GM12801 (cell line): ENCODE measurements around the gene TEX51.

Experiments used
- TF ChIP-seq, protein P1 (sequence below): IDR thresholded peaks from one replicate; pipeline ENCODE4 v1.5.1; 2011; ENCODE audit warnings: control low read depth; ENCODE audit not compliant: insufficient read length; ENCODE audit errors: extremely low read depth

The TEX51 gene

DNA sequence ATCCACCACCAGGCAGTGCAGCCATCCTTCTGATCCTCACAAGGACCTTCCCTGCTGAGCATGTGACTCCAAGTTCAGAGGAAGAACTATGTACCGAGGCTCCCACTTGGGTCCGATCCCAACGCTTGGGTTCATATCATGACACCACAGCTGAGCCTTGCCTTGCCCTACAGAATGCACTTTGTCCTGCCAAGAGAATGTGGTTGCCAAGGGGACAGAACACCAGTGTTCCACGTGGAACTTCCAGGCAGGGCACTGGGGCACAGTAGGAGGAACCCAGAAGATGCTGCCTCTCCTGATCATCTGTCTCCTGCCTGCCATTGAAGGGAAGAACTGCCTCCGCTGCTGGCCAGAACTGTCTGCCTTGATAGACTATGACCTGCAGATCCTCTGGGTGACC lies at the start of gene TEX51:
Gene TEX51 (plus strand): TSS at position 255 of the 400 bp plus-strand sequence. CDS start 29 bp downstream, at position 284.
- TF ChIP-seq, protein P1, sequence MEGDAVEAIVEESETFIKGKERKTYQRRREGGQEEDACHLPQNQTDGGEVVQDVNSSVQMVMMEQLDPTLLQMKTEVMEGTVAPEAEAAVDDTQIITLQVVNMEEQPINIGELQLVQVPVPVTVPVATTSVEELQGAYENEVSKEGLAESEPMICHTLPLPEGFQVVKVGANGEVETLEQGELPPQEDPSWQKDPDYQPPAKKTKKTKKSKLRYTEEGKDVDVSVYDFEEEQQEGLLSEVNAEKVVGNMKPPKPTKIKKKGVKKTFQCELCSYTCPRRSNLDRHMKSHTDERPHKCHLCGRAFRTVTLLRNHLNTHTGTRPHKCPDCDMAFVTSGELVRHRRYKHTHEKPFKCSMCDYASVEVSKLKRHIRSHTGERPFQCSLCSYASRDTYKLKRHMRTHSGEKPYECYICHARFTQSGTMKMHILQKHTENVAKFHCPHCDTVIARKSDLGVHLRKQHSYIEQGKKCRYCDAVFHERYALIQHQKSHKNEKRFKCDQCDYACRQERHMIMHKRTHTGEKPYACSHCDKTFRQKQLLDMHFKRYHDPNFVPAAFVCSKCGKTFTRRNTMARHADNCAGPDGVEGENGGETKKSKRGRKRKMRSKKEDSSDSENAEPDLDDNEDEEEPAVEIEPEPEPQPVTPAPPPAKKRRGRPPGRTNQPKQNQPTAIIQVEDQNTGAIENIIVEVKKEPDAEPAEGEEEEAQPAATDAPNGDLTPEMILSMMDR, result no peak

GRCh38 chr2:126849054-126849453 lies 49.6 kb upstream of the TEX51 start:
- TF ChIP-seq, protein P1, result no peak

DNA sequence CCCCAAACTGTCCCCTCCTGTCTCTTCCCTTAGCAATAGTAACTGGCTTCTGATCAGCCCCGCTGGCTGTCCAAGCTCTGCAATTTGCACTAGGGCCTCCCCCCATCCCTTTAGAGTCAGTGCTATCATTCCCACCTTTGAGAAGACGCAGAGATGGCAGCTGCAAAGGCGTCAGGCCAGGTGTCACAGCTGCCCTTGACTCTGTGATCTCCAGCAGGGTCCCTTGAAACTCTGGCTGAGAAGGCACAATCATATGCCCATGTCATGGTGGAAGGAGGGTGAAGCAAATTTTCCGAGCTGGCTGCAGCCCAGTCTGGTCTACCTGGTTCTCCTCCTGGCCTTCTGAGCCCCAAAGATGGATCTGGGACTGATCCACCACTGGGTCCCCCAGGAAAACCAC lies 49.2 kb upstream of the TEX51 start:
- TF ChIP-seq, protein P1, result no peak

DNA sequence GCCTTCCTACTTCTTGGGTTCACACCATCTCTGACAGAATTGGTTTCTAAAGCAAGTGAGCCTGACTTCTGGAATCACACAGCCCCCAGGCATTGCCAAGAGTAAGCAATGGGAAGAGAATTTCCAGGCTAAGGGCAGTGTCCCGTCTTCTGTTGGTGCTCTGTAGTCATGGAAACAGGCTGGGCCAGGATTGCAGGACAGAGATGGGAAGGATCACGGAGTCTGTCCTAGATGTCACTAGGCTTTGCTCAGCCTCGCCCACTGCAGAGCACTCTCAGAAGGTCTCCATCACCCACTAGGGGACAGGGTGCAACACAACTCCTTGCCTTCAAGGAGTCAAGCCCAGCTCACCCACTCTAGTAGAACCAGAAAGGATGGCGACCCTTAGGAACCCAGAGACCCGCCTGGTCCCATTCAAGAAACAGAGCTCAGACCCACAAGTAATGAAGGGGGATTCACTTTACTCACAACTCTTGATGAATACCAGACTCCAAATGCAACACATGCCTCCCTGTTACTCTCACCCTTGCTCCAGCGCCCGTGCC lies 48.6 kb upstream of the TEX51 start:
- TF ChIP-seq, protein P1, result no peak

GRCh38 chr2:126850940-126851339 lies 47.8 kb upstream of the TEX51 start:
- TF ChIP-seq, protein P1, result no peak

DNA sequence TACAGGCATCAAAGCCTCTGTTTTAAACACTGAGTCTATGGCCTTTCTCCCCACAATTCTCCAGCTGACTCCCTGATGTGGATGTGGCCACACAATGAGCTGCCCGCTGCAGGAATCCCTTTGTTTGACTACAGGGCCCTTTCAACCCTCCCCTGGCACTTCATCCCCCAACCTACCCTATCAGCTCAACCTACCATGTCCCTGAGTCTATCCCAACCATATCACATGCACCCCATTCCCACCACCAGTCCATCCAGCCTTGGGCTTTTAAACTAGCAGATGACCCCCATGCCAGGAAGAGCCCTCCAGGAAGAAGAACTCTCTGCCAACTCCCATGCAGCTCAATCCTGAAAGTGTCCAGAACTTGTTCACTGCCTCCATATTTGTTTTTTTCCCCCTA lies 46.9 kb upstream of the TEX51 start:
- TF ChIP-seq, protein P1, result no peak

GRCh38 chr2:126852361-126852760 lies 46.3 kb upstream of the TEX51 start:
- TF ChIP-seq, protein P1, result no peak
